Measurements from ENCODE around the gene INTS1.

DNA sequence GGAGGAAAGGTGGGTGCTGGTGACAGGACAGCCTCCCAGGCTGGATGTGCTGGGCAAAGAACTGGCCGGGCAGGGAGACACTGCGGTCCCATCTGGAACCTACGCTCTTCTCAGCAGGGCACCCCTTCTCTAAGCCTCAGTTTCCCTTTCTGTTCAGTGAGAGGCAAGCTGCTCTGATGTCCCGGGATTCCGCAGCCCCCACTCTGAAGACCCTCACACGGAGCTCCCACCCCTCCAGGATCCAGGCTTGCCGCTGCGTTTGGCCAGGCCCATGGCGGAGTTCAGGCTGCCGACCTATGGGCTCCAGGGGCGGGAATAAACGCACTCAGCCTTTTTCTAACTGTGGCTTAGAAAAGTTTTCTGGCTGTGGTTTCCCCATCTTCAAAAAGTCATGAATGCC lies 10.2 kb upstream of the INTS1 start:
- TF ChIP-seq POLR2A (IDR thresholded peaks at IDR 0.05; ENCODE audit: low read length) = no peak
- TF ChIP-seq, protein P1, sequence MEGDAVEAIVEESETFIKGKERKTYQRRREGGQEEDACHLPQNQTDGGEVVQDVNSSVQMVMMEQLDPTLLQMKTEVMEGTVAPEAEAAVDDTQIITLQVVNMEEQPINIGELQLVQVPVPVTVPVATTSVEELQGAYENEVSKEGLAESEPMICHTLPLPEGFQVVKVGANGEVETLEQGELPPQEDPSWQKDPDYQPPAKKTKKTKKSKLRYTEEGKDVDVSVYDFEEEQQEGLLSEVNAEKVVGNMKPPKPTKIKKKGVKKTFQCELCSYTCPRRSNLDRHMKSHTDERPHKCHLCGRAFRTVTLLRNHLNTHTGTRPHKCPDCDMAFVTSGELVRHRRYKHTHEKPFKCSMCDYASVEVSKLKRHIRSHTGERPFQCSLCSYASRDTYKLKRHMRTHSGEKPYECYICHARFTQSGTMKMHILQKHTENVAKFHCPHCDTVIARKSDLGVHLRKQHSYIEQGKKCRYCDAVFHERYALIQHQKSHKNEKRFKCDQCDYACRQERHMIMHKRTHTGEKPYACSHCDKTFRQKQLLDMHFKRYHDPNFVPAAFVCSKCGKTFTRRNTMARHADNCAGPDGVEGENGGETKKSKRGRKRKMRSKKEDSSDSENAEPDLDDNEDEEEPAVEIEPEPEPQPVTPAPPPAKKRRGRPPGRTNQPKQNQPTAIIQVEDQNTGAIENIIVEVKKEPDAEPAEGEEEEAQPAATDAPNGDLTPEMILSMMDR (IDR thresholded peaks at IDR 0.05) = no peak
- TF ChIP-seq, protein P2, sequence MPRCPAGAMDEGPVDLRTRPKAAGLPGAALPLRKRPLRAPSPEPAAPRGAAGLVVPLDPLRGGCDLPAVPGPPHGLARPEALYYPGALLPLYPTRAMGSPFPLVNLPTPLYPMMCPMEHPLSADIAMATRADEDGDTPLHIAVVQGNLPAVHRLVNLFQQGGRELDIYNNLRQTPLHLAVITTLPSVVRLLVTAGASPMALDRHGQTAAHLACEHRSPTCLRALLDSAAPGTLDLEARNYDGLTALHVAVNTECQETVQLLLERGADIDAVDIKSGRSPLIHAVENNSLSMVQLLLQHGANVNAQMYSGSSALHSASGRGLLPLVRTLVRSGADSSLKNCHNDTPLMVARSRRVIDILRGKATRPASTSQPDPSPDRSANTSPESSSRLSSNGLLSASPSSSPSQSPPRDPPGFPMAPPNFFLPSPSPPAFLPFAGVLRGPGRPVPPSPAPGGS (IDR thresholded peaks at IDR 0.05) = no peak

Data from A549 (cell line).